NK-92 (cell line): ENCODE measurements around the gene MYRIP.
"Not testable (repeated sequence)": the region's sequence is repeated elsewhere in the genome, so short reads cannot be mapped to it uniquely, and the experiment has no call there.

Experiments
- DNase-seq: peaks from one replicate; lab custom pipeline; 2025; ENCODE audit not compliant: unreplicated experiment; lab: John Stamatoyannopoulos, UW

Gene MYRIP

DNA sequence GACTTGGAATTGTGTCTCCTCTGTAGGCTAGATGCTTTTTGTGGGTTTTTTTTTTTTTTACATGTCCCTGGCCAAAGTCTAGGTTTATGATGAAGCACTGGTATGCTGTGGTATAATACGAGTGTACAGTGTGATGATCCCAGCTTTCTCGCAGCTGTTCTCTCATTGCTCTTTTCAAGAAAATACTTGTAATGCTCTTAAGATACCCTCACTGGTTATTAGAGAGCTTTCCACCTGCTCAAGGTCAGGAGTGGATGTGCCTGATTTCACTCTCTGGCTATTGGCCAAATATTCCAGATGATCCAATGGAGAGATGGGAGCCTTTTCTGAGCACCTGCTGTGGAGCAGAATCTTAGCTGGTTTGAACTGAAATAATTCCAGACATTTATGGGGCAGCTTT lies 215.1 kb downstream of the MYRIP start:
- DNase-seq = no peak

DNA sequence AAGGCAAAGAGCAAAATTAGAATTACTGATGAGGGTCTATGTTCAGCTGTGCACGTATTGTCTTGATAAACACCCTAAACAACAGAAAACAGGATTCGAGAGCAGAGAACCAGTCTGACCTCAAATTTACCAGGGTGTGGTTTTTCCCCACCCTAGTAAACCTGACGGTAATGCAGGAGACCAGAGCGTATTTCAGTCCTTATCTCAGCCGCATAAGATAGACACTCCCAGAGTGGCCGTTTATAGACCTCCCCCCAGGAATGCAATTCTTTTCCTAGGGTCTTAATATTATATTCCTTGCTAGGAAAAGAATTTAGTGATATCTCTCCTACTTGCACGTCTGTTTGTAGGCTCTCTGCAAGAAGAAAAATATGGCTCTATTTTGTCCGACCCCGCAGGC lies 216.5 kb downstream of the MYRIP start:
- not testable (repeated sequence) for DNase-seq

DNA sequence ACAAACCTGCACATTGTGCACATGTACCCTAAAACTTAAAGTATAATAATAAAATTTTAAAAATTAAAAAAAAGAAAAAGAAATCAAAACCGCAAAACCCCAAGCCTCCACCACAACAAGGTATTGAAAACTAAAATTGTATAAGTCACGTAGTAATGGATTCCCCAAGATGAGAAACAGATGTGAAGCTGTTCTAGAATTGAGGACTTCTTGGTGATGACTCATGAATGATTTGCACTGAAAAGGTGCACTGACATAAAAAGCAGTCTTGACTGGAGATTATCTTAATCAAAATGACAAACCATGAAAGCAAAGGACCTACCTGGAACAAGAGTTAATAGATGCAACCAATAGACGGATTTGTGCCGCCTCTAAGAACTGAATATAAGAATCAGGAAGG lies 225.8 kb downstream of the MYRIP start:
- no peak for DNase-seq

DNA sequence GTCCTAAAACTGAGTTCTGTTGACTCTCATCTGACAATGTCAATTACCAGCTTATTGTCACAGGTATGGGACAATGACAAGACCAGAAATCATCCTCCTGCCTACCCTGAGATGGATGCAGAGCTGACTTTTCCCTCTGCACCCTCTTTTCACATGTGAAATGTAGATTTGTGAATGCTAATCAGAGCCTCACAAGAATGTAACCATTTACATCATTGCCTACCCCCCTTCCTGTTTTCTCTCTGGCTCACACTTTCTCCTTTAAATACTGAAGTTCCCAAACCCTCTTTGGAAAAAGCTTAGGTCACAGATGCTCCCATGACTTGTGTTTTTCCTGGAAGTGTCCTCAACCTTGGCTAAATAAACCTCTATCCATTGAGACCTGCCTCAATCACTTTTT lies 228.2 kb downstream of the MYRIP start:
- no peak for DNase-seq

DNA sequence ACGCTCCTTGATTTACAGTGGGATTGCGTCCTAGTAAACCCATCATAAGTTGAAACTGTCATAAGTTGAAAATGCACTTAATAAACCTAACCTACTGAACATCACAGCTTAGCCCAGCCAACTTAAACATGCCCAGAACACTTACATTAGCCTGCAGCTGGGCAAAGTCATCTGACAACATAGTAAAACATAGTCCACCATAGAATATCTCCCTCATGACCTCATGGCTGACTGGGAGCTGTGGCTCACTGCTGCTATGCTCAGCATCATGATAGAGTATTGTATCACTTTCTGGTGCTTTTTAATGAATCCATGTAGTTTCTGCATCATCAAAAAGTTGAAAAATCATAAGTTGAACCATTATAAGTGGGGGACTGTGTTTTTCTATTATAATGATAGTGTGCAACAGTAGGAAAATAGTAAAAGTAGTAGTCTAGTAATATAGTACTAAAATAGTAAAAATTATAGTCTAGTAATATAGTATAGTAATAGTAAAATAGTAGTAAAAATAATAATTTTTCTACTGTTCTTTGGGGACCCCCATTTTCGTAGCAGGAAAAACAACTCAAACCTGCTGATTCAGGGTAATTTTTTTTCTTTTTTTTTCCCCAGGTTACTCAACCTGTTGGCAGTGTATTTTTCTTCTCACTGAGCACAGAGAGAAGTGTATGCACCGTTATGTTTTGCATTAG lies 233.5 kb downstream of the MYRIP start:
- DNase-seq = no peak

DNA sequence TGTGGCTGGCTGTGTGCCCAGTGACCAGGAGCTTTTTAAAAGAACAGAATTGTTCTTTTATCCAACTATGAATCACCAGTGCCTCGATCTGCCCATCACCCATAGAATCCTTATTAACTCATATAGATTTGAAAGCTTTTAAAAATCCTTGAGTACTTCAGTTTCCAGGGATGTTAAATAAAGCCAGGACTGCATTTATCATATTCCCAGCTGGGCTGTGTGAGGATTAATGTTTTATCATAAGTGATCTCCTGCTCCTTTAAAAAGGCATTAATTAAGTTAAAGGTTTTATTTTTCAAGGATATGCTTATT lies 234.0 kb downstream of the MYRIP start:
- DNase-seq = no peak

DNA sequence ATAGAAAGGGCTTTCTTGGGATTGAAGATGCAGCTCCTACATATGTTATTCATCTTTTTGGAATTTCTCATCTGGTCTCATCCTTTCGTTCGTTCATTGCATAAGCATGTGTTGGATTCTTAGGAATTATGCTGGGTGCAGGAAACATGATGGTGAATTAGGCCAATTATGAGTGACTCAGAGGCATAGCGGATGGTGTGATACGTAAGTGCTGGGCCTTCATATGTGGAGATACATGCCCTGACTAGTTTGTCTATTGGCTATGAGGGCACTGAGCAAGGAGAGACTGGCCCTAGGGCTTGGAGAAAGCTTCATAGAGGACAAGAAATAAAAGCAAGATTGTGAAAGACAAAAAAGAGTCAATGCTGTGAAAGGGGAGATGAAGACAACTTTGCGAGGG lies 235.1 kb downstream of the MYRIP start:
- DNase-seq = no peak

DNA sequence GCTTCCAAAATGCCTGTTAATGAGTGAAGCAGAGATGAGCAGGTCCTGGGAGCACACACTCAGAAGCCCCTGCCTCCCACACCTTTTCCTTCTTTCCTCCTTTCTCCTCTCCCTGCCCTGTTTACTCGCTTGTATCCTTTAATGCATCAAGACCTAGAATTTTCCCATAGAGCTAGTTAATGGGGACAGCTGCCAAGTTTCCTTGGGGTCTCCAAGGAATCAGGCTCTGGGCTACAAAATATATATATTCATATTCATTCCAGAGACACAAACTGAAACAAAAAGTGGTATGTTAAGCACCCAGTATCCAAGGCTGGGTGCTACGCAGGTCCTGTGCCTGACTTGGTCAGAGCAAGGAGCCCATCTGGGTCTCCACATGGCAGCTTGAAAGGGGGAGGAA lies 235.6 kb downstream of the MYRIP start:
- no peak for DNase-seq

DNA sequence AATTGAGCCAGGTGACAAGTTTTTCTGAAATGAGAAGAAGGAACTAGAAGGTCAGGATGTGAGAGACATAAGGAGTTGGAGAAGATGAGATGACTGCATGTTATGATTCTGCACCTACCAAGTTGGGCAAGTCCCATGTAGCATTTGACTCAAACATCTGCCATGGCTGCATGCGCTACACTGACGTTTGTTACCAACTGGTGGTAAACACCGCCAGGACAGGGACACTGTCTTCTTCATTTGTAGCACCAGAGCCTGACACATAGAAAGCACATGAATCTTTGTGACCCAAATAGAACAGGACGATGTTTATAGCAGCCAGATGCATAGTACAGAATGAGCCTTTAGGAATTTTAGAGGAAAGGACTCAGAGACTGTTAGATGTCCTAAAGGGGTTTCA lies 236.7 kb downstream of the MYRIP start:
- no peak for DNase-seq

DNA sequence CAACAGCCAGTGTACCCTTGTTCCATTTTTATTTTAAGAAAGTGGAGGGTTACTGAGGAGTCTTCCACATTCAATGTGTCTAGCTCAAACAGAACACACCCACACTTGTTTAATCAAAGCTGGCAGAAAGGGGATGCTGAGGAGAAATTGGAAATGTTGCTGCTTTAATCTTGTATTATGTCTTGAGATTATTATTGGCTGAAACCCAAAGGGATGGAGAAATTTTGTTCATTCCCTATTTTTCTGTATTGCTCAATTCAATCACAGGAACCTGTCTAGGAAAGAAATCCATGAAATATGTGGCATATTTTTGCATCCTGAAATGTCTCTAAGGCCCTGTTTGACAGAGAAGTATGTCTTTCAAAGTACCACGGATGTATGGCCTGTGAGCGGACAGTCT lies 238.0 kb downstream of the MYRIP start:
- DNase-seq = no peak

DNA sequence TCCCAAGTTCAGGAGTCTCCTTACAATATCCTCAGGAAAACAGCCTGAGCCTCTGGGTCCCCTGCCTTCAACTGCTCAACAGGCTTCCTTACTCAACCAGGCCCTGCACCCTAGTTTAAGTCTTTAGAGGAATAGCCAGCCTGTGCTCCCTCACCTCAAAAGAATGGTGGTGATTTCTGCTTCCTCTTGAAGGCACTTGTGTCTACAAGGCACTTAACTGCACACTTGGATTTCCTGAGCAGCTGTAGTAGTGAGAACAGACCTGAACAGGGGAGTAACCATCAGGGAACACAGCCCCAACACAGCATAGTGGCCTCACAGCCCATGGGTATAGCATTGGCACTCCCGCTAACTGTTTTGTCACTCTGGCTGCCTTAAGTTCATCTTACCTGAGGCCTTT lies 244.3 kb downstream of the MYRIP start:
- no peak for DNase-seq

DNA sequence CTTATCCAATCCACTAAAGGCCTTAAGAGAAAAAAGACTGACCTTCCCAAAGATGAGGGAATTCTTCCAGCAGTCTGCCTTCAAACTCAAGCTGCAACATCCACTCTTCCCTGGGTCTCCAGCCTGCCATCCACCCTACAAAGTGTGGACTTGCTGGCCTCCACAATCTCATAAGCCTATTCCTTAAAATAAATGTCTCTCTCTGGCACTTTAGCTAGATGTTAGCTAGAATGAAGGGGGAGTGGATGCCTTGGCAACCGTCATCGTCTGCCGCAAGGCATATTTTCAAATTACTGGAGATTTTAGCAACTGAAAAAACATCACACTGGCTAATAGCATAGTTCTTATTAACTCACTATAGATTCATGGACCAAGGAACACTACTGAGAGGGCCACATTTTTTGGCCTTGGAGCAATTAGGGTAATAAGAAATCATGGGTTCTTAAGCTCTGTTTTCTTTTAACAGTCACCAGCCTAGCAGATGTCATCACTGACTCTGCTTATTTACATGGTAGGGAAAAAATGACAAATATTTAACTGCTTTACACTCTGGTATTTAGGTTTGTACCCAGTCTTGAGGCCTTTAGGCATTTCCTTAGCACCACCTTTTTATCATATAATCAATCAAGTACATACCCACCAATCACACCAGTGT lies 245.3 kb downstream of the MYRIP start:
- DNase-seq = no peak

DNA sequence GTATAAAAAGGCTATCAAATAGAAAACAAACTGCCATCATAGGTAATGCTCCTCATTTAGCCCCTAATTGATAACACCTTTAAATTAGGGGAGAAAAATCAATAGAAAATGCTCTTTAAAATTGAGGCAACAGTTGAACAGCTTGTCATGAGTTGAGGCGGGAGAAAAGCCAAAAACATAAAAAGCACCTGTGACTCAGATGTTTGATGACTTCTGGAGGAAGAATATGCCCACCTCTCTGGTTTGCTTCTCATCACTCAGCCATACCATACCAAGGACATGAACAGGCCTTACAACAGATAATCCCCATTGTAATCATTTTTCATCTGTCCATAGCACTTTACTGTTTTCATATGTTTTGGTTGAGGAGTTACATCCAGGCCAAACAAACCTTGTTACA lies 246.0 kb downstream of the MYRIP start:
- DNase-seq = no peak

DNA sequence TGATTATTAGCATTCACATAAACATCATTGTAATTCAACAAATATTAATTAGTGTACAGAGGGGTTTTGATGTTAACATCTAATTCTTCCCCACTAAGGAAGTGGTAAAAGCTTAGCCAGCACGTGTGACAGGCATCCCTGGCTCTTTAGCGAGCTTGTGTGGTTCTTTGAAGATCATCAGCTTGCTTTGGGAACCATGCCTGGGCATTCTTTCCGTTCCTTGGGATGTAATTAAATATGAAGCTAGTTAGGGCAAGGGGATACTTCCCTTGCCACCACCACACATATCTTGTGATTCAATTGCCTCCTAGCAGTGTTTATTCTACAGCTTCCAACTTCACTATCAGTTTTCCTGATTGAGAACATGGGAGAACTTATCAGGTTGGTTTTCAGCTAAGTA lies 246.5 kb downstream of the MYRIP start:
- no peak for DNase-seq

DNA sequence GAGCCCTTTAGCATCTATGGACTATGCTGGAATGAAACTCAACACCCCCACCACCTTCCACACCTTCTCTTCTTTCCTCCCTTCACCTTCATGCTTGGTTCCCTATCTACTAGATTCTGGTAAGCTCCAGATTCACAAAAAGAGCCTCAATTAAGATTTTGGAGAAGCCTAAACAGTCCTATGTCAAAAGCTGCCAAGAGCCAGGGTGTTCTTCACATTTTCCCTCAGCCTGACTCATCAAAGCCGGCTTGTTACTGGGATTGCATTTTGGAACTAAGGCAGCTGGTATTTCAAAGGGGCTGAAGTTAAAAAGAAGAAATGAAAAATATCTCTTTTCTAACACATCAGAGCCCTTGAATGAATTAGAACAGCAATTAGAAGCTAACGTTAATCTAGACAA lies 247.7 kb downstream of the MYRIP start:
- DNase-seq = no peak

DNA sequence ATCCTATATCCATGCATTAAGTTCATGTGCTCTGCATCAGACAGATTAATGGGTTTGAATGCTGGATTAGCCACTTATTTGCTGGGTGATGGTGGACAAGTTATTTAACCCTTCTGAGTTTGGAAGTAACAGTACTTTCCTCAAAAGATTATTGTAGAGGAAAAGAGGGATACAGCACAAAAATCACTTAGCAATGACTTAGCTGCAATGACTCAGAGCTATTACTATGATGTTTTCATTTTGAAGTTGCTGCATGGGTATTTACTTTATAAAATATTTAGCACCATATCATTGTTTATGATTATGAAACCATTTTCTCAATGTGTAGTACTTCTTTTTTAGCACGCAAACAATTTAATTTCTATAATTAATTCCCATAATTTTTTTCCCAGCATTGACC lies 248.4 kb downstream of the MYRIP start:
- no peak for DNase-seq

DNA sequence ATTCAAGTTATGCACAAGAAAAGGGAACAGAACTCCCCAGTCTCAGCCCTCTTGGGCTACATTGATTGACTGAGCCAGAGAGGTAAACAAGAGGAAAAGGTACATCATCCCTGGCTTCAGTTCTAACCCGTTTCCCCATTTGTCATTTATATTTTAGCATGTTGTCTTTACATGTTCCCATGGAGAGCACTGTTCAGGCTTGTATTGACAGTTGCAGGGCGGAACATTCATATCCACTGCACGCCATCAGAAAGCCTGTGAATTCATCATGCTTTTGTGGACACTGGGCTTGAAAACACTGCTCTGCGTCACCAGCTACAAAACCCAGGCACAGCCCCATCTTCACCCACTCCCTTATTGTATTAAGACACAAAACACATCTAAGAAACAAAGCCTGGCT lies 259.2 kb downstream of the MYRIP start:
- DNase-seq = no peak

DNA sequence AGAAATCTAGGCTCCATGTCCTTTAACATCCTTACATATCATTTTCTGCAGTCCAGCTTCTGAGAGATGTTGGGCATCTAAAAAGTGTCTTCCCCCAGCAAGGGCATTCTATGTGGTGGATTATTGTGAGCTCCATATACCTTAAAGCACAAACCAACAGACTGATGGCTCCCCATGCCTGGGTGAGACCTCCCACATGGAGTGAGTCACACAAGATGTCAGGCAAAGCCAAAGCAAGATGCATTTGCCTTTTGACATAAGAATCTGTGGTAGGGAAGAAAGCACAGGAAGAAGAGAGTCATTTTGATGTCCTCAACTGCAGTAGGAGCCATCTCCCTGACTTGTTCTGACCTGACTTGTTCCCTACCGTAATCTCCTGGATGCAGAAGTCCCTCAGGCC lies 261.4 kb downstream of the MYRIP start:
- DNase-seq = no peak

DNA sequence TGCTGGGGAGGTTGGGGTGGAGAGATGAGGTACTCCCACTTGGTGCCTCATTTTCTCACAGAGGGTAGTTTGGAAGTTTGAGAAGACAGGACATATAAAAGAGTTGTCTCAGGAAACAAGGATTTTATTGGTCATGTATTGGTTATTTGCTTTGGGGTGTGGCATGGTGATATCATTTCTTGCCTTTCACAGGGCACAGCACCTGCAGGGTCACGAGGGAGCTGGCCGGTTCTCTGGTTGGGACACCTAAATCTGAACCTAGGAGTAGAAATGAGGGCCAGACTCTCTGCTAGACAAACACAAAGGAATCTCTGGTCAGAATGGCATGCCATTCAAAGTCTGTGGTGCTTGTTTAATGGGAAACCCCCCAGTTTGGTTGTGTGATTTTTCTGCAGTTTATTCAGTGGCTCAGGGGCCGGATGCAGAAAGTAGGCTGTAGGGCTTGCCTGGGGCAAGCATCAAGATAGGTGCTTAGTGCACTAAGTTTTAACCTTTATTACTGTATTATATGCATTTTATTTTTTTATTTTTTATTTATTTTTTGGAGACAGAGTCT lies 262.4 kb downstream of the MYRIP start:
- DNase-seq = no peak

DNA sequence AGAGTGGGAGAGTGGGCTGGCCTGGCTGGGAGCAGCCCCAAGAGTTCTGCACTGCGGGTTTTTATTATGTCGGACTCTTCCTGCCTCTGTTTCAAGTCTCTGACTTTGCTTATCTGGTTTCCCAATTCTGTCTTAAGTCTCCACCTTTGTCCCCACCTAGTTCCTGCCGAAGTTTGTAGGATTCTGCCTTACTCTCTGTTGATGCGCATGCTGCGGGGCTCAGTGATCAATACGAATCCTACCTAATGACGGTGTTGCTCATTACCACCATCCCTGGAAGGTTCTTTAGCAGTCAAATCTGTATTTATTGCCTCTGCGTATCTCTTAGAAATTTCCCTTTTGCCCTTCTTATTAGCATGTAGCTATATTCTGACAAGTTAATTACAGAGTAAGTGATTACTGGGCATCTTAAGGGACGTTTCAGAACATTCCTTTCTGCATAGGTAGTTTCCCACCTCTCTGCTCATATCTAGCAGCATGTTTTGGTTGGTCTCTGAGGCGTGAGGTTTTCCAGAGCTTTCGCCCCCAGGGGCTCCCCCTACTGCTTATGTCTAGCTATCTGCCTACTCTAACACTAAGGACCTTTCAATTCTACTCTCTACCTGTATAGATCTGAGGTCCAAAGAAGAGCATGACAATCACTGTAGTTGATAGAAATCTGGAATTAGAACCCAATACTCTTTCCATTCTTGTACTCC lies 264.1 kb downstream of the MYRIP start:
- DNase-seq = no peak

DNA sequence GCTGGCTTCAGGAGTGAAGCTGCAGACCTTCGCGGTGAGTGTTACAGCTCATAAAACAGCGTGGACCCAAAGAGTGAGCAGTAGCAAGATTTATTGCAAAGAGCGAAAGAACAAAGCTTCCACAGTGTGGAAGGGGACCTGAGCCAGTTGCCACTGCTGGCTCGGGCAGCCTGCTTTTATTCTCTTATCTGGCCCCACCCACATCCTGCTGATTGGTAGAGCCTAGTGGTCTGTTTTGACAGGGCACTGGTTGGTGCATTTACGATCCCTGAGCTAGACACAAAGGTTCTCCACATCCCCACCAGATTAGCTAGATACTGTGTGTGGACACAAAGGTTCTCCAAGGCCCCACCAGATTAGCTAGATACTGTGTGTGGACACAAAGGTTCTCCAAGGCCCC lies 267.7 kb downstream of the MYRIP start:
- DNase-seq = not testable (repeated sequence)

DNA sequence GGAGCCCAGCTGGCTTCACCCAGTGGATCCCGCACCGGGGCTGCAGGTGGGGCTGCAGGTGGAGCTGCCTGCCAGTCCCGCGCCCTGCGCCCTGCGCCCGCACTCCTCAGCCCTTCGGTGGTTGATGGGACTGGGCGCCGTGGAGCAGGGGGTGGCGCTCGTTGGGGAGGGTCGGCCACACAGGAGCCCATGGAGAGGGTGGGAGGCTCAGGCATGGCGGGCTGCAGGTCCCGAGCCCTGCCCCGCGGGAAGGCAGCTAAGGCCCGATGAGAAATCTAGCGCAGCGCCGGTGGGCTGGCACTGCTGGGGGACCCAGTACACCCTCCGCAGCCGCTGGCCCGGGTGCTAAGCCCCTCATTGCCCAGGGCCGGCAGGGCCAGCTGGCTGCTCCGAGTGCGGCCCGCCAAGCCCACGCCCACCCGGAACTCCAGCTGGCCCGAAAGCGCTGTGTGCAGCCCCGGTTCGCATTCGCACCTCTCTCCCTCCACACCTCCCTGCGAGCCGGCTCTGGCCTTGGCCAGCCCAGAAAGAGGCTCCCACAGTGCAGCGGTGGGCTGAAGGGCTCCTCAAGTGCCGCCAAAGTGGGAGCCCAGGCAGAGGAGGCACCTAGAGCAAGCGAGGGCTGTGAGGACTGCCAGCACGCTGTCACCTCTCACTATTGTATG lies 268.6 kb downstream of the MYRIP start:
- DNase-seq = not testable (repeated sequence)
